ENCODE data around the gene CRABP1.

- TF ChIP-seq RELA (IDR thresholded peaks at IDR 0.05; ENCODE audit: borderline replicate concordance, partially characterized antibody) (no peak), CEBPB (IDR thresholded peaks at IDR 0.05; ENCODE audit: borderline replicate concordance in 1 of 2, low read depth in 2 of 2, low read length in 2 of 2) (no peak), ZNF622 (IDR thresholded peaks at IDR 0.05) (no peak), POLR2A (IDR thresholded peaks at IDR 0.05; ENCODE audit: low read depth, low read length) (no peak)
These were observed 42.1 kb downstream of the CRABP1 start for GRCh38 chr15:78382114-78382880.

All from GM12878 (cell line).